ENCODE data around the gene GHDC. TPM values are rescaled to one million over a fixed set of nuclear protein-coding genes. Genes with fewer than 3 reads are reported as not detected.
A peak's percentile ranks its signal among the peaks of the same experiment; 100 is the strongest.
"Not testable (repeated sequence)": the region's sequence is repeated elsewhere in the genome, so short reads cannot be mapped to it uniquely, and the experiment has no call there.

Gene GHDC
- polyA plus RNA-seq, 1 donor: 30.1 TPM

- Histone ChIP-seq H3K27ac (ENCODE audit: low read length) (no peak overlapping the region), H3K4me3 (ENCODE audit: low read length) (no peak overlapping the region), H3K4me1 (ENCODE audit: control insufficient read depth, insufficient read depth, low read length) (no peaks in the 10 kb centered on the region), H3K36me3 (ENCODE audit: control insufficient read depth, insufficient read depth, low read length) (peaks cover 22% of the 10 kb centered on the region), H3K27me3 (ENCODE audit: control insufficient read depth, insufficient read depth, low read length) (no peaks in the 10 kb centered on the region), H3K9me3 (ENCODE audit: control insufficient read depth, low read depth, low read length) (no peaks in the 10 kb centered on the region)
- WGBS (ENCODE audit: insufficient coverage, low lambda C conversion rate): no CpG with 5 or more reads among the region's 5 CpGs
- no peak for DNase-seq
These were observed 35.9 kb upstream of the GHDC start for GRCh38 chr17:42230225-42230624.

- Histone ChIP-seq H3K27me3 (ENCODE audit: control insufficient read depth, insufficient read depth, low read length) (no peaks in the 10 kb centered on the region), H3K4me1 (ENCODE audit: control insufficient read depth, insufficient read depth, low read length) (no peaks in the 10 kb centered on the region), H3K9me3 (ENCODE audit: control insufficient read depth, low read depth, low read length) (no peaks in the 10 kb centered on the region), H3K27ac (ENCODE audit: low read length) (no peak overlapping the region), H3K36me3 (ENCODE audit: control insufficient read depth, insufficient read depth, low read length) (peaks cover 37% of the 10 kb centered on the region), H3K4me3 (ENCODE audit: low read length) (no peak overlapping the region)
- WGBS (ENCODE audit: insufficient coverage, low lambda C conversion rate): 87% methylated on average over 4 of the region's 11 CpGs
- DNase-seq: no peak
These were observed 33.8 kb upstream of the GHDC start for GRCh38 chr17:42227849-42228700.

GRCh38 chr17:42225646-42226045 lies 31.4 kb upstream of the GHDC start:
- H3K36me3 ChIP-seq (ENCODE audit: control insufficient read depth, insufficient read depth, low read length): peaks cover 46% of the 10 kb centered on the region

GRCh38 chr17:42224651-42225050 lies 30.4 kb upstream of the GHDC start:
- Histone ChIP-seq H3K27ac (ENCODE audit: low read length) (no peak overlapping the region), H3K36me3 (ENCODE audit: control insufficient read depth, insufficient read depth, low read length) (peaks cover 50% of the 10 kb centered on the region), H3K4me1 (ENCODE audit: control insufficient read depth, insufficient read depth, low read length) (no peaks in the 10 kb centered on the region), H3K9me3 (ENCODE audit: control insufficient read depth, low read depth, low read length) (no peaks in the 10 kb centered on the region), H3K4me3 (ENCODE audit: low read length) (no peak overlapping the region), H3K27me3 (ENCODE audit: control insufficient read depth, insufficient read depth, low read length) (no peaks in the 10 kb centered on the region)
- WGBS (ENCODE audit: insufficient coverage, low lambda C conversion rate): no CpG with 5 or more reads among the region's 6 CpGs
- DNase-seq: no peak

More at GRCh38 chr17:42225646-42226045, 31.4 kb upstream of the GHDC start:
- H3K4me1 ChIP-seq (ENCODE audit: control insufficient read depth, insufficient read depth, low read length): no peaks in the 10 kb centered on the region
- no peak overlapping the region for H3K4me3 ChIP-seq (ENCODE audit: low read length)
- 100% methylated on average over 2 of the region's 5 CpGs for WGBS (ENCODE audit: insufficient coverage, low lambda C conversion rate)
- DNase-seq: no peak
- no peaks in the 10 kb centered on the region for H3K27me3 ChIP-seq (ENCODE audit: control insufficient read depth, insufficient read depth, low read length)
- no peaks in the 10 kb centered on the region for H3K9me3 ChIP-seq (ENCODE audit: control insufficient read depth, low read depth, low read length)
- H3K27ac ChIP-seq (ENCODE audit: low read length): no peak overlapping the region

GRCh38 chr17:42221886-42222745 lies 27.8 kb upstream of the GHDC start:
- no peaks in the 10 kb centered on the region for H3K27me3 ChIP-seq (ENCODE audit: control insufficient read depth, insufficient read depth, low read length)
- no peaks in the 10 kb centered on the region for H3K4me1 ChIP-seq (ENCODE audit: control insufficient read depth, insufficient read depth, low read length)
- H3K36me3 ChIP-seq (ENCODE audit: control insufficient read depth, insufficient read depth, low read length): peaks cover 52% of the 10 kb centered on the region
- no CpG with 5 or more reads among the region's 3 CpGs for WGBS (ENCODE audit: insufficient coverage, low lambda C conversion rate)
- no peak overlapping the region for H3K4me3 ChIP-seq (ENCODE audit: low read length)
- DNase-seq: peak; percentile 33 to 47
- no peak overlapping the region for H3K27ac ChIP-seq (ENCODE audit: low read length)
- no peaks in the 10 kb centered on the region for H3K9me3 ChIP-seq (ENCODE audit: control insufficient read depth, low read depth, low read length)

- WGBS (ENCODE audit: insufficient coverage, low lambda C conversion rate): no CpG with 5 or more reads among the region's 17 CpGs
- peaks cover 66% of the 10 kb centered on the region for H3K36me3 ChIP-seq (ENCODE audit: control insufficient read depth, insufficient read depth, low read length)
- not testable (repeated sequence) for H3K4me1 ChIP-seq (ENCODE audit: control insufficient read depth, insufficient read depth, low read length); H3K27me3 ChIP-seq (ENCODE audit: control insufficient read depth, insufficient read depth, low read length); DNase-seq; H3K27ac ChIP-seq (ENCODE audit: low read length); H3K9me3 ChIP-seq (ENCODE audit: control insufficient read depth, low read depth, low read length); H3K4me3 ChIP-seq (ENCODE audit: low read length)
These were observed 25.0 kb upstream of the GHDC start for GRCh38 chr17:42219280-42219679.

GRCh38 chr17:42214156-42214555 lies 19.9 kb upstream of the GHDC start:
- Histone ChIP-seq H3K9me3 (ENCODE audit: control insufficient read depth, low read depth, low read length) (no peaks in the 10 kb centered on the region), H3K36me3 (ENCODE audit: control insufficient read depth, insufficient read depth, low read length) (peaks cover 75% of the 10 kb centered on the region), H3K27ac (ENCODE audit: low read length) (no peak overlapping the region), H3K4me1 (ENCODE audit: control insufficient read depth, insufficient read depth, low read length) (no peaks in the 10 kb centered on the region), H3K27me3 (ENCODE audit: control insufficient read depth, insufficient read depth, low read length) (no peaks in the 10 kb centered on the region), H3K4me3 (ENCODE audit: low read length) (no peak overlapping the region)
- 60% methylated on average over 1 of the region's 2 CpGs for WGBS (ENCODE audit: insufficient coverage, low lambda C conversion rate)
- no peak for DNase-seq

GRCh38 chr17:42212382-42212781 lies 18.1 kb upstream of the GHDC start:
- no peak for DNase-seq
- H3K4me1 ChIP-seq (ENCODE audit: control insufficient read depth, insufficient read depth, low read length): no peaks in the 10 kb centered on the region
- no peak overlapping the region for H3K4me3 ChIP-seq (ENCODE audit: low read length)
- no peak overlapping the region for H3K27ac ChIP-seq (ENCODE audit: low read length)
- H3K27me3 ChIP-seq (ENCODE audit: control insufficient read depth, insufficient read depth, low read length): no peaks in the 10 kb centered on the region
- WGBS (ENCODE audit: insufficient coverage, low lambda C conversion rate): 92% methylated on average over 2 of the region's 7 CpGs
- no peaks in the 10 kb centered on the region for H3K9me3 ChIP-seq (ENCODE audit: control insufficient read depth, low read depth, low read length)
- H3K36me3 ChIP-seq (ENCODE audit: control insufficient read depth, insufficient read depth, low read length): peaks cover 78% of the 10 kb centered on the region

- not testable (repeated sequence) for DNase-seq; H3K27me3 ChIP-seq (ENCODE audit: control insufficient read depth, insufficient read depth, low read length); H3K9me3 ChIP-seq (ENCODE audit: control insufficient read depth, low read depth, low read length); H3K4me3 ChIP-seq (ENCODE audit: low read length); H3K27ac ChIP-seq (ENCODE audit: low read length); H3K4me1 ChIP-seq (ENCODE audit: control insufficient read depth, insufficient read depth, low read length)
- no CpG with 5 or more reads among the region's 9 CpGs for WGBS (ENCODE audit: insufficient coverage, low lambda C conversion rate)
- H3K36me3 ChIP-seq (ENCODE audit: control insufficient read depth, insufficient read depth, low read length): peaks cover 77% of the 10 kb centered on the region
These were observed 17.6 kb upstream of the GHDC start for GRCh38 chr17:42211921-42212341.

GRCh38 chr17:42210046-42210445 lies 15.8 kb upstream of the GHDC start:
- Histone ChIP-seq H3K27ac (ENCODE audit: low read length) (no peak overlapping the region), H3K36me3 (ENCODE audit: control insufficient read depth, insufficient read depth, low read length) (peaks cover 75% of the 10 kb centered on the region), H3K27me3 (ENCODE audit: control insufficient read depth, insufficient read depth, low read length) (no peaks in the 10 kb centered on the region), H3K4me3 (ENCODE audit: low read length) (no peak overlapping the region), H3K9me3 (ENCODE audit: control insufficient read depth, low read depth, low read length) (no peaks in the 10 kb centered on the region), H3K4me1 (ENCODE audit: control insufficient read depth, insufficient read depth, low read length) (no peaks in the 10 kb centered on the region)
- WGBS (ENCODE audit: insufficient coverage, low lambda C conversion rate): 70% methylated on average over 2 of the region's 6 CpGs
- DNase-seq: no peak

Measured in large intestine (tissue), 3 donors.